HUES6 (cell line): ENCODE measurements around the gene RAB11FIP2.

ENCODE experiments used
- H3K27ac ChIP-seq: 2 replicates; pipeline ENCODE4 v1.7.0; 2013; ENCODE audit warnings: low read depth, mild to moderate bottlenecking, low read length, inconsistent platforms
- H3K27me3 ChIP-seq: 2 replicates; pipeline ENCODE4 v1.6.1; 2013; ENCODE audit warnings: low read length; ENCODE audit not compliant: control insufficient read depth, insufficient read depth
- H3K36me3 ChIP-seq: 2 replicates; pipeline ENCODE4 v1.6.1; 2013; ENCODE audit warnings: low read length; ENCODE audit not compliant: control insufficient read depth, insufficient read depth
- H3K4me1 ChIP-seq: 2 replicates; pipeline ENCODE4 v1.6.1; 2013; ENCODE audit warnings: low read length; ENCODE audit not compliant: control insufficient read depth, insufficient read depth
- H3K4me3 ChIP-seq: 2 replicates; pipeline ENCODE4 v1.5.1; 2013; ENCODE audit warnings: low read depth, low read length
- H3K9ac ChIP-seq: one replicate; pipeline ENCODE4 v1.6.1; 2013; ENCODE audit warnings: mild to moderate bottlenecking, low read length
- H3K9me3 ChIP-seq: 2 replicates; pipeline ENCODE4 v1.6.1; 2013; ENCODE audit warnings: low read depth, low read length; ENCODE audit not compliant: control insufficient read depth, insufficient read depth

Gene RAB11FIP2

DNA sequence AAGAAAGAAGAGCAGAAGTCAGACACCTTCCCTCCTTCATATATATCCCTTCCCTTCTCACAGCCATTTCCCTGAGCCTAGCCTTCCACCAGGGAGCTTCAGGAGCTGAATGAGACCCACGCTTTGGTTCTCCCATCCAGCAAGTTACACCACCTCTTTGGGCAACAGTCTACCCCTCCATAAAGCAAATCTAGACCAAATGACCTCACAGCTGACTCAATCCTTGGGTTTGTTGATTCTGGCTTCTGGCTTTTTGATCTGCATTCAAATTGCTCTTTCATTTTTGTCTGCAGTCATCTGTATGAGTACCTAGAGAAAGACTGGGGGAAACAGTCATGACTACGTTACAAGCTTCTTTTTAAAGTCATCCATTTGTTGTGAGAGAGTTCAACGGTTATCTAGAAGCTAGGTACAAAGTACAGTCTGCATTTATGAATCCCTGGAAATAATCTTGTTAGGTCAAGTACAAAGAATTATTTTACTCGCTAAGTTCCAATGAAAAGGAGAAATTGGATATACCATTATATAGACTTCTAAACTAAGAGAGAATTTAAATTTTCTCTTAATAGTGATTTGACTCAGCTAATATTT lies 86.3 kb downstream of the RAB11FIP2 start:
- no peak overlapping the region for H3K9ac ChIP-seq
- H3K9me3 ChIP-seq, result no peaks in the 10 kb centered on the region
- no peaks in the 10 kb centered on the region for H3K27me3 ChIP-seq

DNA sequence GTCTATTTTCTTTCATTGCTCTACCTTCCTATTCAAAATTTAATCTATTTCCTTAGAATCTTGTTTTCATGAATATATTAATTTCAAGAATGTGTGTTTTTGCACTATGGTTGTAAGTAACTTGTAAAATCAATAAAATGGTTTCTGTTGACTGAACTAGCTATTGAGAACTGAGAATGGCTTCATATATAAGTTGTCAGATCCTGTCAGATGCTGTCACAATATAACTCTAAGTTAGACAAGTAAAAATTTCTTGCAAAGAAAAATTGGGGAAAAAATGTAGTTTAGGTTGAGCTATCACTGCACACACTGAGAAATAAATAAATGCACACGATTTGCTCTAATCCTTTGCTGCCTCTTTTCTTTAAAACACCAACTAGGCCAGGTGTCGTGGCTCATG lies 89.8 kb downstream of the RAB11FIP2 start:
- Histone ChIP-seq H3K9ac (no peak overlapping the region), H3K27ac (no peak overlapping the region), H3K36me3 (no peaks in the 10 kb centered on the region), H3K27me3 (no peaks in the 10 kb centered on the region), H3K4me1 (no peaks in the 10 kb centered on the region), H3K9me3 (no peaks in the 10 kb centered on the region), H3K4me3 (no peak overlapping the region)

More for the DNA sequence above, 86.3 kb downstream of the RAB11FIP2 start:
- Histone ChIP-seq H3K27ac (no peak overlapping the region), H3K4me1 (no peaks in the 10 kb centered on the region), H3K36me3 (no peaks in the 10 kb centered on the region), H3K4me3 (no peak overlapping the region)

GRCh38 chr10:117955176-117955575 lies 91.6 kb downstream of the RAB11FIP2 start:
- H3K27ac ChIP-seq, result no peak overlapping the region
- no peaks in the 10 kb centered on the region for H3K27me3 ChIP-seq
- H3K36me3 ChIP-seq, result no peaks in the 10 kb centered on the region
- no peak overlapping the region for H3K4me3 ChIP-seq
- no peaks in the 10 kb centered on the region for H3K4me1 ChIP-seq
- no peaks in the 10 kb centered on the region for H3K9me3 ChIP-seq
- H3K9ac ChIP-seq, result no peak overlapping the region
